ENCODE measurements around the gene AP2B1.

GRCh38 chr17:35668802-35669201 lies 81.7 kb downstream of the AP2B1 start:
- TF ChIP-seq, protein P1, sequence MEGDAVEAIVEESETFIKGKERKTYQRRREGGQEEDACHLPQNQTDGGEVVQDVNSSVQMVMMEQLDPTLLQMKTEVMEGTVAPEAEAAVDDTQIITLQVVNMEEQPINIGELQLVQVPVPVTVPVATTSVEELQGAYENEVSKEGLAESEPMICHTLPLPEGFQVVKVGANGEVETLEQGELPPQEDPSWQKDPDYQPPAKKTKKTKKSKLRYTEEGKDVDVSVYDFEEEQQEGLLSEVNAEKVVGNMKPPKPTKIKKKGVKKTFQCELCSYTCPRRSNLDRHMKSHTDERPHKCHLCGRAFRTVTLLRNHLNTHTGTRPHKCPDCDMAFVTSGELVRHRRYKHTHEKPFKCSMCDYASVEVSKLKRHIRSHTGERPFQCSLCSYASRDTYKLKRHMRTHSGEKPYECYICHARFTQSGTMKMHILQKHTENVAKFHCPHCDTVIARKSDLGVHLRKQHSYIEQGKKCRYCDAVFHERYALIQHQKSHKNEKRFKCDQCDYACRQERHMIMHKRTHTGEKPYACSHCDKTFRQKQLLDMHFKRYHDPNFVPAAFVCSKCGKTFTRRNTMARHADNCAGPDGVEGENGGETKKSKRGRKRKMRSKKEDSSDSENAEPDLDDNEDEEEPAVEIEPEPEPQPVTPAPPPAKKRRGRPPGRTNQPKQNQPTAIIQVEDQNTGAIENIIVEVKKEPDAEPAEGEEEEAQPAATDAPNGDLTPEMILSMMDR (IDR thresholded peaks at IDR 0.05): no peak
- no peak for TF ChIP-seq POLR2A (IDR thresholded peaks at IDR 0.05)

Data from right lobe of liver (tissue), 4 donors.